ENCODE measurements around the gene CCDC88B.

Gene CCDC88B, protein sequence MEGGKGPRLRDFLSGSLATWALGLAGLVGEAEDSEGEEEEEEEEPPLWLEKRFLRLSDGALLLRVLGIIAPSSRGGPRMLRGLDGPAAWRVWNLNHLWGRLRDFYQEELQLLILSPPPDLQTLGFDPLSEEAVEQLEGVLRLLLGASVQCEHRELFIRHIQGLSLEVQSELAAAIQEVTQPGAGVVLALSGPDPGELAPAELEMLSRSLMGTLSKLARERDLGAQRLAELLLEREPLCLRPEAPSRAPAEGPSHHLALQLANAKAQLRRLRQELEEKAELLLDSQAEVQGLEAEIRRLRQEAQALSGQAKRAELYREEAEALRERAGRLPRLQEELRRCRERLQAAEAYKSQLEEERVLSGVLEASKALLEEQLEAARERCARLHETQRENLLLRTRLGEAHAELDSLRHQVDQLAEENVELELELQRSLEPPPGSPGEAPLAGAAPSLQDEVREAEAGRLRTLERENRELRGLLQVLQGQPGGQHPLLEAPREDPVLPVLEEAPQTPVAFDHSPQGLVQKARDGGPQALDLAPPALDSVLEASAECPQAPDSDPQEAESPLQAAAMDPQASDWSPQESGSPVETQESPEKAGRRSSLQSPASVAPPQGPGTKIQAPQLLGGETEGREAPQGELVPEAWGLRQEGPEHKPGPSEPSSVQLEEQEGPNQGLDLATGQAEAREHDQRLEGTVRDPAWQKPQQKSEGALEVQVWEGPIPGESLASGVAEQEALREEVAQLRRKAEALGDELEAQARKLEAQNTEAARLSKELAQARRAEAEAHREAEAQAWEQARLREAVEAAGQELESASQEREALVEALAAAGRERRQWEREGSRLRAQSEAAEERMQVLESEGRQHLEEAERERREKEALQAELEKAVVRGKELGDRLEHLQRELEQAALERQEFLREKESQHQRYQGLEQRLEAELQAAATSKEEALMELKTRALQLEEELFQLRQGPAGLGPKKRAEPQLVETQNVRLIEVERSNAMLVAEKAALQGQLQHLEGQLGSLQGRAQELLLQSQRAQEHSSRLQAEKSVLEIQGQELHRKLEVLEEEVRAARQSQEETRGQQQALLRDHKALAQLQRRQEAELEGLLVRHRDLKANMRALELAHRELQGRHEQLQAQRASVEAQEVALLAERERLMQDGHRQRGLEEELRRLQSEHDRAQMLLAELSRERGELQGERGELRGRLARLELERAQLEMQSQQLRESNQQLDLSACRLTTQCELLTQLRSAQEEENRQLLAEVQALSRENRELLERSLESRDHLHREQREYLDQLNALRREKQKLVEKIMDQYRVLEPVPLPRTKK (N-terminal part only)

DNA sequence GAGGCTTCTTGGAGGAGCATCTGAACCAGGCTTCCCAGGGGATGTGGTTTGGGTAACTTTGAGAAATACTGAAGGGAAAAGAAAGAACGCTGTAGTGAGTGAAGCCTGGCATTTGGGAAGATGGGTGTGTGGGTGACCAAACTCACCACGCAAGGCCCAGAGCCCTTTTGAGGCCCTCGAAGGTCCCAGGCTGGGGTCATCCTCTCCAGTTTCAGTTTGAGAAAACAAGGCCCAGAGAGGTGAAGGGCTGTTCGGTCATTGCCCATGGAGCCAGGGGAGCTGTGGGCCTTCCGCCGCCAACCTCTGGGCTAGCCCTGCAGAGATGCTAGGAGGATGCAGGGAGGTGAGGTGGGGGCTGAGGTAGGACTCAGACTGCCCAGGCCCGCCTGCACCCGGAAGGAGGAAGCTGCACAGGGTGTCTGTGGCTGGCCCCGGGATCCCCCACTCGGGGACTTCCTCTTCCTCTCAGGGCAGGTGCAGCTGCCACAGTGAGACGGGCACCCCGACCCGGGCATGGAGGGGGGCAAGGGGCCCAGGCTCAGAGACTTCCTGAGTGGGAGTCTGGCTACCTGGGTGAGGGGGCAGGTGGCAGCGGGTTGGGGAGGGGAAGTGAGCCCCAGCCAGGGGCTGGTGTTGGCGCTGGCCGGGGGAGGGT lies at the start of gene CCDC88B:
CCDC88B (plus strand) TSS at position 451 of the 655 bp plus-strand sequence; CDS start at position 514, 63 bp downstream.
- DNase-seq (ENCODE audit: low spot score), result no peak

DNA sequence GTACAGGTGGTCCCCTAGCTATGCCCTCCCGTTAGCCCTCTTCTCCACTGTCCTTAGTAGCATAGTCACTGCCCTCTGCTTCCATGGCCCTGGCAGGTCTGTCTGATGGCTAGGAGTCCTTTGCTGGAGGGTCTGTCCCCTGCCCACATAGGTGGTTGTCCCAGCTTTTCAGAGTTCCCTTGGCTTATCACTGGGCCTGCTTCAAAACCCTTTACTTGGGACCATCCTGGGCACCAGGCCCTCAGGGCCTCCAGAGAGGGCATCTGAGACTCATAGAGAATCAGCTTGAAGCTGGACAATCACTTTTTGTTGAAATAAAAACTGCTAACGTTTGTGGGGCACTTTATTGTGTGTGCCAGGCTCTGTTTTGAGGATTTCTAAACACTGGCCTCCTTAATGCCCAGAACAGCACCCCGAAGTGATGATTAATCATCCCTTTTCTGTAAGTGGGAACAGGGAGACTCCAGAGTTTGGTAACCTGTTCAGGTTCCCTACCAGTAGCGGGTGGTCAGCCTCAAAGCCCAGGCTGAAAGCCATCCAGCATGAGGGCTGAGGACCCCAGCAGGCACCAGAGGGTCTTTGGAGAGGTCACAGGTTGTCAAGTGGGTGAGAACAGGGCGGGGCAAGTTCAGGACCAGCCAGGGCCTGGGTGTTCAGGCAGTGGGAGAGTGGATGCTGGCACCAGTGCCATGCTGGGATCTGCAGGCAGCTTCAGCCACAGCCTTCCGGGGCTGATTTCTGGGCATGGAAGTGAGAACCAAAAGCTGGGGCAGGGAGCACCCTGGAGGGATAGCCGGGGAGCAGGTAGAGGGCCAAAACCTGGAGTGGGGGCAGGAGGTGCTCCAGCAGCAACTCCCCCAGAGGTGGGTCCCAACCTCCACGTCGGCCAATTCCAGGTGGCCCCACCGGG lies 49.4 kb upstream of the CCDC88B start:
- DNase-seq (ENCODE audit: low spot score), result no peak

DNA sequence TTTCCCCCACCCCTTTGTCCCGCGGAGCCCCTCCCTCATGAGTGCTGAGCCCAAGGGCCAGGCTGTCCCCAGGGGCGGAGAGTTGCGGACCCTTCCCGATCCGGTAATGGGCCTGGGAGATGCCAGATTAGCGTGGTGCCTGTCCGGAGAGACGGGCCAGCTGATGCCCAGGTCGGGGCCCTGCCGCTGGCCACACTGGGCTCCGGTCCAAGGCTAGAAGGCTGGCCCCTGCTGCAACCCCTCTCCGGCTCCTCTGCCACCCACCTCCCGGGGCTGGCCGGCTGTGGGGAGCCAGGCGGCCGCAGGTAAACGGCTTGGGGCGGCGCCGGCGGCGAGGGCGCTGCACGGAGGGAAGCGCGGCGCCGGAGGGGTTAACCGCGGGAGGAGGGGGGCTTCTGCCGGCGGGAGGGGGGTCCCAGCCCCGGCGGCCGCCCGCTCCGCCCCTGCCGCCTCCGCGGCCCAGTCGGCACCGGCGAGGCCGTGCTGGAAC lies 48.7 kb upstream of the CCDC88B start, which contains the start of gene KCNK4:
KCNK4 (plus strand) TSS at position 41 of the 490 bp plus-strand sequence. CDS start 1,717 bp downstream, outside the sequence.
- DNase-seq (ENCODE audit: low spot score), result peak; percentile 65

DNA sequence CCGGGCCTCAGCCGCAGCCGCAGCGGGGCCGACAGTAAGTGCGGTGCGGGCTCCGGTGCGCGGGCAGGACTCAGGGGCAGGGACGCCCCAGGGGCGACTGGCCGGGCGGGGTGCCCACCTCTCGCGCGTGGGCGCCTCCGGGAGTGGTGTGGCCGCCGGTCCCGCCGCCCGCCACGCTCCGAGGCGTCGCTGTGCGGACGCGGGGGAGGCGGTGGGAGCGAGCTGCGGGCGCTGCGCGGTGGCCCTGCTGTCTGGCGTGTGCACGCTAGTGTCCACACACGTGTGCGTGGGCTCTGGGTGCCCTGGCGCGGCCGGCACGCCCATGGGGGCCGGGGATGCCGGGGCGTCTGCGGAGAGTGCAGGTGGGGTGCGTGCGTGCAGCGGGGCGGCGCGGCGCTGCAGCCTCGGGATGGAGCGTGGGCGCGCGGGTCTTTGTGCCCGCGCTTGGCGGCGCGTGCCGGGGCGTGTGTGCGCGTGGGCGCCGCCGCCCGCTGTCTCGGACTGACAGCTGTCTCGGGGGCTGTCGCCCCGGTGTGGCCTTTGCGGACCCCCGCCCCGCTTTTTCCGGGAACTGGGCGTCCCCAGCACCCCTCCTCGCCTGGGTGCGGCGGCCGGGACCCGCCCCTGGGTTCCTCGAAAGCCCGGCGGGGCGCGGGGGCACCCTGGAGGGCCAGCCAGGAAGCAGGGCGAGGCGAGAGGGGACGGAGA lies 48.1 kb upstream of the CCDC88B start:
- no peak for DNase-seq (ENCODE audit: low spot score)

DNA sequence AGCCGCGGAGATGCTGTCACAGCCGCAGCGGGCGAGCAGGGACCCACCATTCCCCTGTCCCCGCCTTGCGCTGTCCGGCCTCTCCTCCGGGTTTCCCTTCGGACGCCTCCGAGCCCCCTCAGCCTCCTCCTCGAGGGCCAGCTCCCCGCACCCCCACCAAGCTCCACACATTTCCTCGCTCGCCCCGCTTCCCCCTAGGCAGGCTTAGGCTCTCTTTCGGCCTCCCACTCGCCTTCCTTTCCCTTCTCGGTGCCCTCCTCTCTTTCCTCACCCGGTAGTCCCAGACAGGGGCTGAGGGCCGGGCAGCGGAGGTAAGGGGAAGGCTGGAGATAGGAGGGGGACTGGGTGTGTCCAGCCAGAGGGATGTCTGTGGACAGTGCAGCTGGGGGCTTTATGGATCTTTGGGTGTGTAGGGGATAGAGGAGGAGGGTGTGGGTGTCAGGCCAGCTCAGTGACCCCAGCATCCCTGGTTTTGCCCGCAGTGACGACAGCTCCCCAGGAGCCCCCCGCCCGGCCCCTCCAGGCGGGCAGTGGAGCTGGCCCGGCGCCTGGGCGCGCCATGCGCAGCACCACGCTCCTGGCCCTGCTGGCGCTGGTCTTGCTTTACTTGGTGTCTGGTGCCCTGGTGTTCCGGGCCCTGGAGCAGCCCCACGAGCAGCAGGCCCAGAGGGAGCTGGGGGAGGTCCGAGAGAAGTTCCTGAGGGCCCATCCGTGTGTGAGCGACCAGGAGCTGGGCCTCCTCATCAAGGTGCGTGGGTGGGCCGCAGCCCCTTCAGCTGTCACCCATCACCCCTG lies 47.3 kb upstream of the CCDC88B start:
- DNase-seq (ENCODE audit: low spot score), result peak; percentile 45

DNA sequence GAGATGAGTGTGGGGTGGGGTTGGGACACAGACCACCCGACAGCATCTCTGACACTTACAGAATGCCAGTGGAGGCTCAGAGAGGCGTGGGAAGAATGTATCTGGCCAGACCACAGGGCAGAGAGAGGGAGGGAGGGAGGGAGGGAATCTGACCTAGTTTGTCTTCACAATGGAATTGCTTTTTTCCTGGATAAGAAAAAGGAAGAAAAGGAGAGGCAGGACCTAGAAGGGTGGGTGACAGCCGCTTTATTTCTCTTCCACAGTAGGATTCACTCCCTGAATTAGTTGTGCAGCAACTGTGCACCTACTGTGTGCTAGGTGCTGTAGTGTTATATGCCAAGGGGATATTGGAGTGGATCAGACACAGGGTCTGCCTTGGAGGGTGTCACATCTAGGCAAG lies 45.2 kb upstream of the CCDC88B start:
- DNase-seq (ENCODE audit: low spot score), result no peak

DNA sequence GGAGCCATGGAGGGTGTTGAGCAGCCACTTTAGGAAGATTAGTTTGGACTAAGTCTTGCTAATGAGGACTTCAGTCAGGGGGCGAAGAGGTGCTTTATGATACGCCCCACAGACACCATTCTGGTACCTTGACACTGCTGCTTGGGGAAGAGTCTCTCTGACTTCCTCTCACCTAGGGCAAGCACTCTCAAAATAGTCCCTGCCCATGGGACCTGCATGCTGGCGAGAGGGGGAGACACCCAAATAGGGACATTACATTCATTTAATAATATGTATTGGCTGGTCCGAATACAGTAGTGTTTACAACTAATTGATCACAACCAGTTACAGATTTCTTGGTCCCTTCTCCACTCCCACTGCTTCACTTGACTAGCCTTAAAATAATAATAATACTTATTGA lies 44.2 kb upstream of the CCDC88B start:
- DNase-seq (ENCODE audit: low spot score), result no peak

DNA sequence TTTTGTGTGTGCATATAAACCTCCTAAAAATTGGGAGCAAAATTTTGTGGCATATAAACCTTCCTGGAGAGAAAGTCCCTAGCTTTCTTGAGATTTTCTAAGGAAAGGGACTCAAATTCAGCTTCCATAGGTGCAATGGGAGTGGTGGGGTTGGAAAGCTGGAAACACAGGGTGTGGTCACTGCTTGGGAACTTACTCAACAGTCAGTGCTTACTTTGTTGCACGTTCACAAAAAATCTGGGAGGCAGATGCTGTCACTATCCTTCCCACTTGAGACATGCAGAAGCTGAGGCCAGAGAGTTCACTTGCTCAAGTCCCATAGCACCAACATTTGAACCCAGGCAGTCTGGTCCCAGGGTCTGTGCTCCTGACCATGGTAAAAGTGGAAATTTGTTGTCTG lies 43.8 kb upstream of the CCDC88B start:
- no peak for DNase-seq (ENCODE audit: low spot score)

DNA sequence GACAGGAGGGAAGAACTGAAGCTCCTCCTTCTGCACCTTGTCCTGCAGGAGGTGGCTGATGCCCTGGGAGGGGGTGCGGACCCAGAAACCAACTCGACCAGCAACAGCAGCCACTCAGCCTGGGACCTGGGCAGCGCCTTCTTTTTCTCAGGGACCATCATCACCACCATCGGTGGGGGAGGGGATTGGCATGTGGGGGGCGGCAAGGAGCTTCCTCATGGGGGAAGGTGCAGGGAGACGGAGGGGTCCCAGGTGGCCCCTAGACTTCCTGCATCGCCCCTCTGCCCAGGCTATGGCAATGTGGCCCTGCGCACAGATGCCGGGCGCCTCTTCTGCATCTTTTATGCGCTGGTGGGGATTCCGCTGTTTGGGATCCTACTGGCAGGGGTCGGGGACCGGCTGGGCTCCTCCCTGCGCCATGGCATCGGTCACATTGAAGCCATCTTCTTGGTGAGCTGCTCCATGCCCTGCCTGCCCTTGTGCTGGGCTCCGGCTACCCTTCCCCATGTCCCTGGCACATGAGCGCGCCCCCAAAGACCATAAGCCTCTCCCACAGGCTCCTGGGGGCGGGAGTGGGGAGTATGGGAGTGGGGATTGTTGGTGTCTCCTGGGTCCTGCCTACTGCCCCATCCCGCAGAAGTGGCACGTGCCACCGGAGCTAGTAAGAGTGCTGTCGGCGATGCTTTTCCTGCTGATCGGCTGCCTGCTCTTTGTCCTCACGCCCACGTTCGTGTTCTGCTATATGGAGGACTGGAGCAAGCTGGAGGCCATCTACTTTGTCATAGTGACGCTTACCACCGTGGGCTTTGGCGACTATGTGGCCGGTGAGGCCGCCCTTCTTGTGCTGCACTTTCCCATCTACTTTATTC lies 42.9 kb upstream of the CCDC88B start:
- no peak for DNase-seq (ENCODE audit: low spot score)

DNA sequence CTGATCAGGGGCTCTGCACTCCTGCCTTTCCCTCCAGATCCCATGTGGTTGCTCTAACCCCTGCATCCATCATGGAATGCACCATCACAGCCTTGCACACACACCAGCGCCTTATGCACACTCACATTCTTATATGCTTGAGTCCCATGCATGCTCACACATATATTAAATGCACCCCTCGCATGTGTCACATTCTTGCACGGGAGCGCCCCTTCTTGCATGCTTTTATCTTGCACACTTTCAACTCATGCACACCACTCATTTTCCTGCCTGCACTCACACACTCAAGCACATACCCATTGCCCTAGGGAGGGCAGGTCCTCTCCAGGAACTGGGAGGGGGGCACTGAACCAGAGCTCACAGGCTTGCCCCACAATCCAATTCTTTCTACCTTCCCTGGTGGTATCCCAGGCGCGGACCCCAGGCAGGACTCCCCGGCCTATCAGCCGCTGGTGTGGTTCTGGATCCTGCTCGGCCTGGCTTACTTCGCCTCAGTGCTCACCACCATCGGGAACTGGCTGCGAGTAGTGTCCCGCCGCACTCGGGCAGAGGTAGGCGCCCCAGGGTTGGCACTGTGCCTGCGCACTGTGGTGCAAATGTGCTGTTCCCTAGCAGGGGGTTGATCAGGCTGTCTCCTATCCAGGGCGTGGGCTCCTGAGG lies 42.2 kb upstream of the CCDC88B start:
- DNase-seq (ENCODE audit: low spot score), result peak; percentile 10

DNA sequence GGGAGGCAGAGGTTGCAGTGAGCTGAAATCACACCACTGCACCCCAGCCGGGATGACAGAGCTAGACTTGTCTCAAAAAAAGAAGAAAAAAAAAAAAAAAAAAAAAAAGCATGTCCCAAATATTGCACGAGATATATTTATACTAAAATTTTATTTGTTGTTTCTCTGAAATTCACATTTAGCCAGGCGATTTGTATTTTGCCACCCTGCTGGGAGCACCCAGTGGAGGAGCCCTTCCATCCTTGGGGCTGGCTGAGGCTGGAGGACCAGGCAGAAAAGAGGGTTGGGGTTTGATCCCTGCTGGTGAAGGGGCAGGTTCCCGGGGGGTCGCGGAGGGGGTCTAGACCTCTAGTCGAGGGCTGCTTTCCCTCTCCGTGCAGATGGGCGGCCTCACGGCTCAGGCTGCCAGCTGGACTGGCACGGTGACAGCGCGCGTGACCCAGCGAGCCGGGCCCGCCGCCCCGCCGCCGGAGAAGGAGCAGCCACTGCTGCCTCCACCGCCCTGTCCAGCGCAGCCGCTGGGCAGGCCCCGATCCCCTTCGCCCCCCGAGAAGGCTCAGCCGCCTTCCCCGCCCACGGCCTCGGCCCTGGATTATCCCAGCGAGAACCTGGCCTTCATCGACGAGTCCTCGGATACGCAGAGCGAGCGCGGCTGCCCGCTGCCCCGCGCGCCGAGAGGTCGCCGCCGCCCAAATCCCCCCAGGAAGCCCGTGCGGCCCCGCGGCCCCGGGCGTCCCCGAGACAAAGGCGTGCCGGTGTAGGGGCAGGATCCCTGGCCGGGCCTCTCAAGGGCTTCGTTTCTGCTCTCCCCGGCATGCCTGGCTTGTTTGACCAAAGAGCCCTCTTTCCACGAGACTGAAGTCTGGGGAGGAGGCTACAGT lies 40.8 kb upstream of the CCDC88B start:
- no peak for DNase-seq (ENCODE audit: low spot score)

DNA sequence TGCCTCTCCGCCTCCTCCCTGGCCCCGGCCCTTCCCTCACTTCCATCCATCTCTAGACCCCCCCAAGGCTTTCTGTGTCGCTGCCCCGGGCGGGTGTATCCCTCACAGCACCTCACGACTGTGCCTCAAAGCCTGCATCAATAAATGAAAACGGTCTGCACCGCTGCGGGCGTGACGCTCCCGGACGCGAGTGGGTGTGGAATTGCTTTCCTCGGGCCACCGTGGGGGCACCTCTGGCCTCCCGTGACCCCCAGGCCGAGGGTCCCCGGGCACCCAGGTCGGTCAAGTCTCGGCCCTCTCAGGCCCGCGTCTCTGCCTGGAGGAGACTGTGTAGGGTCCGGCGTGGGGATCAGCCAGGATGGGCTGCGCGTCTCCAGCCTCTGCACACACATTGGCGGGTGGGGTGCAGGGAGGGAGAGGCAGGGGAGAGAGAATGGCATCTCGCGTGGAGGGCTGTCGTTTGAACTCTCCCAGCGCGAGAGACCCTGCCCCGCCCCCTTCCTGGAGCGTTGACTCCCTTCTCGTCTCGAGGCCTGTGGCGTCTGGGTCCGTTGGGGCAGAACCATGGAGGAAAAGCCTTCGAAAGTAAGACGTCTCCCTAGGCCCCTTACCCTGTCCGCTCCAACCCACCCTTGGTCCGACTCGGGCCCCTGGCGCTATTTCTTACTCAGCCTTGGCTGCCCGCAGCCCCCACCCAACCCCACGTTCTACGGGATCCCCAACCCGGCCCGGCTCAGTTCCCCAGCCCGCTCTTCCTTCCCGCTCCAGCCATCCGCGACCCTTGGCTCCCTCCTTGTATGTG lies 40.0 kb upstream of the CCDC88B start, which contains the start of gene CATSPERZ:
CATSPERZ (plus strand) TSS at position 512 of the 802 bp plus-strand sequence; CDS start at position 565, 53 bp downstream.
- DNase-seq (ENCODE audit: low spot score), result peak; percentile 62

DNA sequence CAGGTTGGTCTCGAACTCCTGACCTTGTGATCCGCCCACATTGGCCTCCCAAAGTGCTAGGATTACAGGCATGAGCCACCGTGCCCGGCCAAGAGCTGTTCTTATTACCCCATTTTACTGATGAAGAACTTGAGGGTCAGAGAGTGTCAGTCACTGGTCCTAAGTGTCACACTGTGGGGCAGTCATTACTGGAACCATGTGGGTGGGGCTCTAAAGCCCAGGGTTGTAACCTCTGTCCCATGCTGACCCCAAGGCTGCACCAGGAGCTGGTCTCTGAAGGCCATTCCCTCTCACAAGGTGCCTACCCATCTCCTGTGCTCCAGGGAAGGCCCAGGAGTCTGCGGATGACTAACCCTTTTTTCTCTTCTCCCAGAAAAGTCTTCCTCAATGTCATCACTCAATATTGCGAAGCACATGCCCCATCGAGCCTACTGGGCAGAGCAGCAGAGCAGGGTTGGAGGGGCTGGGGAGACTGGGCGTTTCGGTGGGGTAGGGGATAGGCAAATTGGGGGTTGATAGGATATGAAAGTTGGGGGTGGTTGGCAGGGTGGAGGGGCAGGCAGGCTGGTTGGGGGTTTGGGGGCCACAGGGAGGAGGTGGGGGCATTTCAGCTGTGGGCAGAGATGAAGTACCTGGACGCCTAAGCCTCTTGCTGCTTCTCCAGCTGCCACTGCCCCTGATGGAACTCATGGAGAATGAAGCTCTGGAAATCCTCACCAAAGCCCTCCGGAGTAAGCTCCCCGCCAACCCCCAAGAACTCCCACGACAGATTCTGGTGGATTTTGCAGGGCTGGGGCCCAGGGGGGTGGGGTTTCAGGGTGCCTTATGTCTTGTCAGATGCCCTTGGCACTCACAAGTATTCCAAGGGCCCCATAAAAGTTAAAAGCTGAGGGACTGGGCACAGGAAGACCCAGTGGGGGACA lies 36.6 kb upstream of the CCDC88B start:
- DNase-seq (ENCODE audit: low spot score), result no peak

DNA sequence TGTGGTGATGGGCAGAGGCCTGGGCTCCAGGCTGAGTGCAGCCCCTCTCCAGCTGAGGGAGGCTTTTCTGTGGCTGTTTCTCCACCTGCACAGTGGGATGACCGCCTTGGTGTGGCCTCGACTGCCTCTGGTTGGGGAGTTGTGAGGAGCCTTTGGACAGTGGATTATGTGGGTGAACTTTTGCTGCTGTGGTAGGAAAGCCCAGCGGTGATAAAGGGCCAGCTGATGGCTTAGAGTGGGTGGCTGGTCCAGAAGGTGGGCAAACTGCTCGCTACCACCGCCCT lies 36.0 kb upstream of the CCDC88B start:
- no peak for DNase-seq (ENCODE audit: low spot score)
